GM13976 (cell line): ENCODE results near the gene SF3B2.
A peak's percentile ranks its signal among the peaks of the same experiment; 100 is the strongest.
"Not testable (repeated sequence)": the region's sequence is repeated elsewhere in the genome, so short reads cannot be mapped to it uniquely, and the experiment has no call there.

Source experiments
- DNase-seq: peaks from one replicate; pipeline ENCODE4 v3.0.0; 2012; ENCODE audit warnings: low spot score
- in situ Hi-C: fragments of 300-500 bp; cut with MboI; formaldehyde crosslinking; loops from one replicate; pipeline ENCODE4 v1.12.0; 2022; ENCODE audit warnings: low sequenced_read_pairs, mixed read lengths, inconsistent platforms; ENCODE audit not compliant: unreplicated experiment
- TF ChIP-seq, protein P1 (sequence below): IDR thresholded peaks from 2 replicates; pipeline ENCODE4 v1.5.1; 2012; ENCODE audit warnings: borderline replicate concordance, mild to moderate bottlenecking; ENCODE audit not compliant: insufficient read depth; ENCODE audit errors: extremely low read depth, missing control alignments, control extremely low read depth

Gene SF3B2

GRCh38 chr11:66006891-66007176 lies 45.3 kb upstream of the SF3B2 start:
- DNase-seq: peak; percentile 14
- TF ChIP-seq, protein P1, sequence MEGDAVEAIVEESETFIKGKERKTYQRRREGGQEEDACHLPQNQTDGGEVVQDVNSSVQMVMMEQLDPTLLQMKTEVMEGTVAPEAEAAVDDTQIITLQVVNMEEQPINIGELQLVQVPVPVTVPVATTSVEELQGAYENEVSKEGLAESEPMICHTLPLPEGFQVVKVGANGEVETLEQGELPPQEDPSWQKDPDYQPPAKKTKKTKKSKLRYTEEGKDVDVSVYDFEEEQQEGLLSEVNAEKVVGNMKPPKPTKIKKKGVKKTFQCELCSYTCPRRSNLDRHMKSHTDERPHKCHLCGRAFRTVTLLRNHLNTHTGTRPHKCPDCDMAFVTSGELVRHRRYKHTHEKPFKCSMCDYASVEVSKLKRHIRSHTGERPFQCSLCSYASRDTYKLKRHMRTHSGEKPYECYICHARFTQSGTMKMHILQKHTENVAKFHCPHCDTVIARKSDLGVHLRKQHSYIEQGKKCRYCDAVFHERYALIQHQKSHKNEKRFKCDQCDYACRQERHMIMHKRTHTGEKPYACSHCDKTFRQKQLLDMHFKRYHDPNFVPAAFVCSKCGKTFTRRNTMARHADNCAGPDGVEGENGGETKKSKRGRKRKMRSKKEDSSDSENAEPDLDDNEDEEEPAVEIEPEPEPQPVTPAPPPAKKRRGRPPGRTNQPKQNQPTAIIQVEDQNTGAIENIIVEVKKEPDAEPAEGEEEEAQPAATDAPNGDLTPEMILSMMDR: no peak
- in situ Hi-C loops: no loop called here

DNA sequence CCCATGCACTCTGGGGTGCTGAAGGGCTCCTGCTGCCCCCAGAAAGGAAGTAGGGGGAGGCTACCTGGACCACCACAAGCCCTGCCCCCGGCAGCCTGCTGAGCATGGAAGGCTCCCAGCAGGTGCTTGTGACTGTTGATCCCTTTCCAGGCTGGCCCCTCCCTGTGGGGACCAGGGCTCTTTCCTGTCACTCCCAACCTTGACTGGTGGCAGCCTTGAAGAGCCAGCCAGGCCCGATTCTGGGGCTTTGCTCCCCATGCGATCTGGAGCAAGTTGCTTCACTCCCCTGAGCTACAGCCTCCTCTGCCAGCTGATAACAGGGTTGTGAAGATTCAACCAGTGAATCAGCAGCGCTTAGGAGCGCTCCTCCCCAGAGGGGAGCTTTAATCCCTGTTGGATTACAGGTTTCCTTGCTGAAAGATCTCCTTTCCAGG lies 44.9 kb upstream of the SF3B2 start:
- peak; percentile 13 for DNase-seq

DNA sequence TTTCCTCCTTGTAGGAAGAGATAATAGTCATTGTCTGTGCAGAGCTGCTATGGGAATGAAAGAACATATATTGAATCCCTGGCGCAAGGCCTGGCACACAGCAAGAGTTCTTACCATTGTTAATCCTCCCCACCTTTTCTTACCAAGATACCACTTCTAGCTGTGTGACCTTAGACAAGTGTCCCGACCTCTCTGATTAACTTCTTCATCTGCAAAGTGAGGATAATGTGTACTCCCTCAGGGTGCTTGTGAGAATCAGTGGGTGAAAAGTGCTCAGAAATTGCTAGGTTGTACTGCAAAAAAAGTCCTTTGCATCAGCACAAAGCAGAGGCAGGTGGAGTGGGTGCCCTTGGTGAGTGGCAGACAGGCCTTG lies 44.1 kb upstream of the SF3B2 start:
- TF ChIP-seq, protein P1: no peak
- in situ Hi-C loops: no loop called here
- DNase-seq: no peak

More for the DNA sequence above, 44.9 kb upstream of the SF3B2 start:
- TF ChIP-seq, protein P1: no peak
- in situ Hi-C loops: no loop called here

DNA sequence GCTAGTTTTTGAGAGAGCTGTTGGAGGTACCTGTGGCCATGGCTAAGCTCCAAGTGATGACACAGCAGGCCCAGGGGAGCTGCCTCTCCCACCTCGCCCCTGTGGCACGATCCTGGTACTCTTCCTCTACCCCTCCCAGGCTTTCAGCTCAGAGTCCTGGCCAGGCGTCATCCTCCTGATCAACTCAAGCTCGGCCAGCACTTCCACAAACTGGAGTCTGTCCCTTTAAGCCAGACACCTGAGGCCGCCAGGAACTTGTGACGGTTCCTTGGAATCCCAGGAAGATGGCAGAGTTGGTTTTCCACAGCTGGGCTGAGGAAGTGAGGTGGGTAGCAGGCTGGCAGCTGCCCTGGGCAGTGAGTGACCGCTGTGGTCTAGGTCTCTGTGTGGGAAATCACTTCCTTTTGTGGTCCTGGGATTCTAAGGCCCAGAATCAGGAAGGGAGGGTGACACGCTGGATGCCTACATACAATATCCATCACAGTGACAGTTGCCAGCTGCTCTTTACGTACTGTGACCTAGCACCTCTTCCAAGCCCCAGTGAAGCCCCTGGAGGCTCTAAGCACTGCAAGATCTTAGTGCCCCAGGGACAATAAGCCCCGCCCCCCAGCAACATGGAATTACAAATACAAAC lies 43.6 kb upstream of the SF3B2 start:
- TF ChIP-seq, protein P1: no peak
- DNase-seq: peak; percentile 12
- in situ Hi-C loops: no loop called here

GRCh38 chr11:66010036-66010435 lies 42.1 kb upstream of the SF3B2 start:
- in situ Hi-C loops, DNase-seq: not testable (repeated sequence)

- in situ Hi-C loops: no loop called here
- DNase-seq: peak; percentile 40
- TF ChIP-seq, protein P1: no peak
These were observed 40.9 kb upstream of the SF3B2 start for GRCh38 chr11:66011239-66011784.

GRCh38 chr11:66011785-66012303 lies 40.3 kb upstream of the SF3B2 start, which contains the start of gene CST6:
Gene CST6 (plus strand): TSS chr11:66012008. CDS start chr11:66012045, 37 bp downstream.
- DNase-seq: peak; percentile 13
- TF ChIP-seq, protein P1: no peak
- in situ Hi-C loops: no loop called here
